Endometrium (tissue), 2 donors: ENCODE measurements around the gene TAF11L14.
"Not testable (repeated sequence)": the region's sequence is repeated elsewhere in the genome, so short reads cannot be mapped to it uniquely, and the experiment has no call there.

Source experiments
- FAIRE-seq: peaks from 2 replicates; lab custom pipeline; 2012; peaks lifted over from hg19 to GRCh38; lab: Jason Lieb, UNC
- donor health status: control.
- donor health status: control.

TAF11L14 gene

DNA sequence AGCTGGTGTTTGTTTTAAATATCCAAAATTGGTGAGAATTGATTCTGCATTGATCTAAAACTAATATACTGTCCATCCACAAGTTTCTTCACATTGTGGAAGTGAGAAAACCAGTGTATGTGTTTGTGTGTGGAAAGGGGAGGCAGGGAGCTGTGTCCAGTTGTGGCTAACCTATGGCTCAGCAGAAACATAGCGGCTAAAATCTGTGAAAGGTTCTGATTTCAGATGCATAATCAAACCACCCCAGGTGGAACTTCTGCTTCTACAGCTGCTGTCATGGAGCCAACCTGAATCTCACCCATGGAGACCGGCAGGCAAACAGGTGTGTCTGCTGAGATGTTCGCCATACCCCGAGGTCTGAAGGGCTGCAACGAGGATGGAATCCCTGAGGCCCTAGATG is at the start of gene TAF11L14:
Gene TAF11L14, plus strand, starts transcription at position 301 of the 400 bp plus-strand sequence.
- FAIRE-seq = no peak

- FAIRE-seq = not testable (repeated sequence)
Observed at GRCh38 chr5:17585658-17586057, 48.6 kb upstream of the TAF11L14 start, which contains the start of gene TAF11L7. Gene TAF11L7 (minus strand): TSS chr5:17585758.

DNA sequence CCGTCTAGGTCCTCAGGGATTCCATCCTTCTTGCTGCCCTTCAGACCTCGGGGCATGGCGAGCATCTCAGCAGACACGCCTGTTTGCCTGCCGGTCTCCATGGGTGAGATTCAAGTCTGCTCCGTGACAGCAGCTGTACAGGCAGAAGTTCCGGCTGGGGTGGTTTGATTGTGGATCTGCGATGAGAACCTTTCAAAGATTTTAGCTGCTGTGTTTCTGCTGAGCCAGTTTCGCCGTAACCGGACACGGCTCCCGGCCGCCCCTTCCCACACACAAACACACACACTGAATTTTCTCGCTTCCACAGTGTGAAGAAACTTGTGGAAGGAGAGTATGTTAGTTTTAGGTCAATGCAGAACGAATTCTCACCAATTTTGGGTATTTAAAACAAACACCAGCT is 43.4 kb upstream of the TAF11L14 start, which contains the start of gene TAF11L8:
Gene TAF11L8, minus strand, starts transcription at position 101 of the 400 bp plus-strand sequence.
- not testable (repeated sequence) for FAIRE-seq

GRCh38 chr5:17594255-17594654 is 40.0 kb upstream of the TAF11L14 start, which contains the start of gene TAF11L9:
Gene TAF11L9 (minus strand): TSS chr5:17594394.
- not testable (repeated sequence) for FAIRE-seq

- FAIRE-seq = not testable (repeated sequence)
Observed at GRCh38 chr5:17597728-17598127, 36.5 kb upstream of the TAF11L14 start, which contains the start of gene TAF11L10. Gene TAF11L10 (minus strand): TSS chr5:17597828.

- FAIRE-seq = not testable (repeated sequence)
Observed at GRCh38 chr5:17603880-17604279, 30.4 kb upstream of the TAF11L14 start, which contains the start of gene TAF11L11. Gene TAF11L11 (plus strand): TSS chr5:17604183.

DNA sequence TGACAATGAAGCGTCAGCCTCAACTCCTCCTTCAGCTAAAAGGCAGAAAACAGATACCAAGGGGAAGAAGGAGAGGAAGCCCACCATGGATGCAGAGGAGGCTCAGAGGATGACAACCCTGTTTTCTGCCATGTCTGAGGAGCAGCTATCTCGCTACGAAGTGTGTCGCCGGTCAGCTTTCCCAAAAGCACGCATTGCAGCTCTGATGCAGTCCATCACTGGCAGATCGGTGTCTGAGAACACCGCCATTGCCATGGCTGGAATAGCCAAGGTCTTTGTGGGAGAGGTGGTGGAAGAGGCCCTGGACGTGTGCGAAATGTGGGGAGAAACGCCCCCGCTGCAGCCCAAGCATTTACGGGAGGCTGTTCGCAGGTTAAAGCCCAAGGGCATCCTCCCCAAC is 29.3 kb upstream of the TAF11L14 start:
- no peak for FAIRE-seq

DNA sequence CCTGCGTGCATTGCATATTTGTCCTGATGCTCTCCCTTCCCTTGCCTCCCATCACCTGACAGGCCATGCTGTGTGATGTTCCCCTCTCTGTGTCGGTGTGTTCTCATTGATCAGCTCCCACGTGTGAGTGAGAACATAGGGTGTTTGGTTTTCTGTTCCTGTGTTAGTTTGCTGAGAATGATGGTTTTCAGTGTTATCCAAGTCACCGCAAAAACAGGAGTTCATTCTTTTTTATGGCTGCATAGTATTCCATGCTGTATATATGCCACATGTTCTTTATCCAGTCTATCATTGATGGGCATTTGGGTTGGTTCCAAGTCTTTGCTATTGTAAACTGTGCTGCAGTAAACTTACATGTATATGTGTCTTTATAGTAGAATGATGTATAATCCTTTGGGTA is 26.8 kb upstream of the TAF11L14 start:
- FAIRE-seq = not testable (repeated sequence)

DNA sequence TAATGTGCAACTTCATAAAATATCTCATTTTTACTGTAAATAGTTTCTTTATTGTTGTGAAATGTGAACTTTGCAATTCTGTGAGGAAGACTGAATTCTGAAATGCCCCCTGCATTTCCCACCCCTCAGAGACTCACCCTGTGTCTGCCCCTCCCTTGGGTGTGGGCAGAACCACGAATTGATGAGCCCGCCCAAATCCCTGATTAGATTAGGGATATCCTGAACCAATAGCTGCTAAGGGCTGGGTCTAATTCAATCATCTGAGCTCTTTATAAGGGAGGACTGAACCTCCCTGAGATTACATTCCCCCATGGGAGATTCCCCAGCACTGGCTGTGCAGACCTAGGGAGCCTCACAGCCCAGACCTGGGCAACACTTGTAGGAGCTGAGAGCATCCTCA is 24.2 kb upstream of the TAF11L14 start, which contains the start of gene TAF11L12:
Gene TAF11L12, plus strand, starts transcription at position 301 of the 400 bp plus-strand sequence.
- FAIRE-seq = not testable (repeated sequence)

- no peak for FAIRE-seq
Observed at GRCh38 chr5:17614872-17615605, 19.2 kb upstream of the TAF11L14 start.

- no peak for FAIRE-seq
Observed at GRCh38 chr5:17619354-17619753, 14.9 kb upstream of the TAF11L14 start.

DNA sequence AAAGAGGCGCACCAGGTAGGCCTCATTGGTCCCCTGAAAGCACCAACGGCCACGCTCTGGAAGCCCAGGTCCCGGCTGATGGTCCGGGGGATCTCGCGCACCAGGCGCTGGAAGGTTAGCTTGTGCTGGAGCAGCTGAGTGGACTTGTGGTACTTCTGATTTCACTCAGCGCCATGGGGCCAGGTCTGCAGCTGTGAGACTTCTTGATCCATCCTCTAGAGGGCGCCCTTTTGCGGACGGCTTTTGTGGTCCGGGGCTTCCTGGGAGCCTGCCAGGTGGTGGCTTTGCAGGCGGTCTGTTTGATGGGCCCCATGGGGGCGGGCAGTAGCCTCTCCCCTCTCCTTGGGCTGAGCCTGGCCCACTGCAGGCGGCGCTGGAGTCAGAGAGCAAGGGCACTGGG is 13.6 kb upstream of the TAF11L14 start:
- FAIRE-seq = no peak

GRCh38 chr5:17625686-17626085 is 8.6 kb upstream of the TAF11L14 start:
- no peak for FAIRE-seq

DNA sequence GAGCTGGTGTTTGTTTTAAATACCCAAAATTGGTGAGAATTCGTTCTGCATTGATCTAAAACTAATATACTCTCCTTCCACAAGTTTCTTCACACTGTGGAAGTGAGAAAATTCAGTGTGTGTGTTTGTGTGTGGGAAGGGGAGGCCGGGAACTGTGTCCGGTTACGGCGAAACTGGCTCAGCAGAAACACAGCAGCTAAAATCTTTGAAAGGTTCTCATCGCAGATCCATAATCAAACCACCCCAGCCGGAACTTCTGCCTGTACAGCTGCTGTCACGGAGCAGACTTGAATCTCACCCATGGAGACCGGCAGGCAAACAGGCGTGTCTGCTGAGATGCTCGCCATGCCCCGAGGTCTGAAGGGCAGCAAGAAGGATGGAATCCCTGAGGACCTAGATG is 2.5 kb upstream of the TAF11L14 start, which contains the start of gene TAF11L13:
Gene TAF11L13, plus strand, starts transcription at position 301 of the 400 bp plus-strand sequence.
- FAIRE-seq = not testable (repeated sequence)

GRCh38 chr5:17649232-17649631 is 15.0 kb downstream of the TAF11L14 start:
- not testable (repeated sequence) for FAIRE-seq

- FAIRE-seq = not testable (repeated sequence)
Observed at GRCh38 chr5:17655201-17655759, 21.0 kb downstream of the TAF11L14 start.

DNA sequence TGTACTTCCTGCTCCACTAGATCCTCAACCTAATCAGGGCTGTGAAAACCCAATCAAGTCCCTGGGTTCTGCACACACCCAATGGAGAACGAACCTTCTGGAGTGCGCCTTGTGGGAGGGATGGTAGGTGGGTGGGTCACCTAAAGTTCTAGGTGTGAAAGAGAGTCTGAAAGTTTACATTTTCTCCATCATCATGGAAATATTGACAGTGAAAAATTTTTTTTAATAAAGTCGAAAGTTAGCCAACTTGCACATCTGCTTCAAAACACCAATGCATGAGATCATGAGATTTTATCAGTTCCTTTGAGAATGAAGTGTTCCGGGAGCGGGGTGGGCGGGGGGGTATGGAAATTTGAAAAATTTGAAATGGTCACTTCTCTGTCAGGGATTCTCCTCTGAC is 21.7 kb downstream of the TAF11L14 start:
- FAIRE-seq = no peak

DNA sequence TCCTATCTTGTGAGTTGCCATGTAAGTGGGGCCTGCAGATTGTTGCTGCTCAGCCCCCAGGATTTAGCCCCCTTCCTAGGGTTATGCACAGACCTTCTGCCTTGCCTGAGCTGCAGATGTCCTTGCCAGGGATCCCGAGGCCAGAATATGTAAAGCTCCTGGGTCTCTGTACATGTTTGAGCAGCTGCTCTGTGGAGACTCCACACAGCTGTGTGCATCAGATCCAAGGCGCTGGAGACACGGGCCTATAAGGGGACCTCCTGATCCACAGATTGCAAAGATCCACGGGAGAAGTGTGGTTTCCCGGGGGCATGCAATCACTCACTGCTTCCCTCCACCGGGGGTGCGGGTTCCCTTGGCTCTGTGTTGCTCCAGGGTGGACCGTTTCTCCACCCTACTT is 28.9 kb downstream of the TAF11L14 start:
- FAIRE-seq = no peak

DNA sequence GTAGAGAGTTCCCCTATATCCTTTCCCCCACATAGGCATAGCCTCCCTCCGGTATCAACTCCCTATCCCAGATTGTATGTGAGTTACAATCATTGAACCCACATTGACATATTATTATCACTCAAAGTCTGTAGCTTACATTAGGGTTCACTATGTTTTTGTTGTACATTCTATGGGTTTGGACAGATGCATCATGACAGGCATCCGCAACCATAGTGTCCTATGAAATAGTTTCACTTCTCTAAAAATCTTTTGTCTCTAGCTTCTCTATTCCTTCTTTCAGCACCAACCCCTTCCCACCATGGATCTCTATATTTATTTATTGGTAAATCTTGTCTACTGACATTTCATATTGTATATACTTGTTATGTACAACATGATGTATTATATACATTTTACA is 31.6 kb downstream of the TAF11L14 start:
- no peak for FAIRE-seq

DNA sequence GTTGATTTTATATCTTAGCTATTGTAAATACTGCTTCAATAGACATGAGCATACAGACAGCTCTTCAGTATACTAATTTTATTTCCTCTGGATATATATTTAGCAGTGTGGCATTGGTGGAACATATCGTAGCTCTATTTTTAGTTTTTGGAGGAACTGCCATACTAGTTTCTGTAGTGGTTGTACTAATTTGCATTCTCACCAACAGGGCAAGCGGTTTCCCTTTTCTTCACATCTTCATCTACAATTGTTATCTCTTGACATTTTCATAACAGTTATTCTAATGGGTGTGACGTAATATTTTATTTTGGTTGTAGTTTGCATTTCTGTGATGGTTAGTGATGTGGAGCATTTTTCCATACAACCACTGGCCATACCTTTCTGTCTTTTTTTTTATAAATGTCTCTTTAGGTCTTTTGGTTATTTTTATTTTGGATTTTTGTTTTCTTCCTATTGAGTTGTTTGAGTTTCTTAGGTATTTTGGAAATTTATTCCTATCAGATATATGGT is 32.5 kb downstream of the TAF11L14 start:
- FAIRE-seq = no peak

- no peak for FAIRE-seq
Observed at GRCh38 chr5:17670353-17670752, 36.1 kb downstream of the TAF11L14 start.

- FAIRE-seq = no peak
Observed at GRCh38 chr5:17678751-17679324, 44.6 kb downstream of the TAF11L14 start.
